Stimulated activated naive CD8-positive, alpha-beta T cell treated with anti-CD3 and anti-CD28 coated beads, Interleukin-15, Interleukin-2, amounts not matched to agents 100 U/mL and 50 U/mL, for 24 hours (primary cell): ENCODE measurements around the gene HOXB2.

Source experiments
- ATAC-seq: fragments of 150-1000 bp; cut with Tn5 transposase; one replicate; pipeline ENCODE4 v1.10.0; 2021
- DNase-seq: peaks from one replicate; pipeline ENCODE4 v3.0.0; 2021

HOXB2 gene

GRCh38 chr17:48552466-48553189, 7.7 kb upstream of the HOXB2 start:
- ATAC-seq (no peak), DNase-seq (no peak)

DNA sequence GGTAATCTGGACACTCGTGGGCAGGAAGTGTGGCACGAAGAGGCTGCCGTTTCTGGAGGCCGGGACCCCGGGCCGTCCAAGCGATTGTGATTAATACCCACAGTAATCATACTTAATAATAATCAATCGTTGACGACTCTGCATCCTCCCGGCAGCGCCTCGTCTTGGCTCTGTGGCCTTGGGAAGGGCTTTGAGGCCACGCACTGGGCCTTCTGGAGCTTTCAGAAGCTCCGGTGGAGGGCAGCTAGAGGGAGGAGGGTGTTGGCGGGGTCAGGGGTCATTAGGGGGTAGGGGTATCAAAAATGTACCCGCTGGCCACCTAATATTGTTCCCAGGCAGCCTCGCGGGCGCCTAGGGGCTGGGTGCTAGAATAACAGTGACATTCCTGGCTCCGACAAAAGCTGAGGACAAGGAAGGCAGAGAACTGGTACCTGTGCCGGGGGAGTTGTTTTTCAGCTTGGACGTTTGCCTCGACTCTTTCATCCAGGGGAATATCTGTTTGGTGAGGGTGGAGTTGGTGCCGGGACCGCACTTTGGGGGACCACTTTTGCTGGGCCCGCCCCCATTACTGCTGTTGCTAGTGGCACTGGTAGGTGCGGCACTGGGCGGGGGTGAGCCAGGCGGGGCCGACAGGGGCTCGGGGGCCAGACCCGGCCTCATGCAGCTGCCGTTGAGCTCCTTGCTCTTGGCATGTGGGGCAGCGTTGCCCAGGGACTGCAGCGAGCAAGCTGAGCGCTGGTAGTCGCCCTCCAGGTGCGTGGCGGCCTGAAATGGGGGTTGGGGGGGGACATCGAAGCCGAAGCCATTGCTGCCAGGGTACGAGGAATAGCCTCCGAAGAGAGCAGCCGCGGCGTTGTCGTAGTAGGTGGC, 6.9 kb upstream of the HOXB2 start:
- no peak for DNase-seq
- no peak for ATAC-seq

DNA sequence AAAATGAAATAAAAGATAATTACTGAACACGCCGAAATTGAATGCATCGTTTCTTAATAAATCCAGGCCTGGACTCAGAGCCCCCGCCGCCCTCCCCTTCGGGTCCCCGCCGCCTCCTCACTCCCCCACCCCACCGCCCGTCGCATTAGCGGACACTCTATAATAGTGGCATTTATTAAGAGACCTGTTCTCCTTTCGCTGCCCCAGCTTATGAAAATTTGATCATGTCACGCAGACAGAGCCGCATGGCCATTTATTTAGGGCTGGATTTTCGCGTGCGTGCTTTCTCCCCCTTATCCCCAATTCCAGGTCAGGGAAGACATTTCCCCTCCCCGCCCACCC, 6.3 kb upstream of the HOXB2 start:
- ATAC-seq = no peak
- DNase-seq = no peak

GRCh38 chr17:48550502-48551213, 5.7 kb upstream of the HOXB2 start:
- DNase-seq (no peak), ATAC-seq (no peak)

DNA sequence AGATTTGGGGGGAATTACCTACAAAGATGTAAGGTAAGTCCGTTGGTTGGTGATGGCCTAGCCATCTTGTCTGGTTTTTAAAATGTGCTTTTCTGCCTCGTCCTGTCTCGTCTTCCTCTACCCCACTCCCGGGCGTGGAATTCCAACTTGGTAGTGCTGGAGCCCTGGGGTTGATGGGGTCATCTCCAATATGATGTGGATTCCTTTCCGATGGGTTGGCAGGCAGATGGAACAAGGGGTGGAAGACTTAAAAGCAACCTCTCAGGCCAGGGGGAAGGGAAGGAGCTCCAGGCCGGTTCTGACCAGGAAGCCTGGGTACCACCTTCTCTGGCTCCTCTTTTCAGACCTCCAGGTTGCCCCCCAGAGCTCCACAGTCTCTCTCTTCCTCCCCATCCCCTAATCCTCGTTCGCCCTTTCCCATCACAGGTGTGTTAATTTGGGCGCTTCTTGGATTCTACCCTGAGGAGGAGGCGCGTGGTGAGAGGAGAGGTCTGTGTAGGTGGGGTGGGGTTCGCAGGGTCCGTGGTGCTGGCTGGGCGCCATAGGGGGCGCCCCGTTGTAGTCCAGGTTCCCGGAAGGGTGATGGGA, 5.1 kb upstream of the HOXB2 start:
- ATAC-seq = no peak
- DNase-seq = no peak

- ATAC-seq (no peak), DNase-seq (no peak)
Measured at GRCh38 chr17:48549281-48549630, 4.3 kb upstream of the HOXB2 start.

DNA sequence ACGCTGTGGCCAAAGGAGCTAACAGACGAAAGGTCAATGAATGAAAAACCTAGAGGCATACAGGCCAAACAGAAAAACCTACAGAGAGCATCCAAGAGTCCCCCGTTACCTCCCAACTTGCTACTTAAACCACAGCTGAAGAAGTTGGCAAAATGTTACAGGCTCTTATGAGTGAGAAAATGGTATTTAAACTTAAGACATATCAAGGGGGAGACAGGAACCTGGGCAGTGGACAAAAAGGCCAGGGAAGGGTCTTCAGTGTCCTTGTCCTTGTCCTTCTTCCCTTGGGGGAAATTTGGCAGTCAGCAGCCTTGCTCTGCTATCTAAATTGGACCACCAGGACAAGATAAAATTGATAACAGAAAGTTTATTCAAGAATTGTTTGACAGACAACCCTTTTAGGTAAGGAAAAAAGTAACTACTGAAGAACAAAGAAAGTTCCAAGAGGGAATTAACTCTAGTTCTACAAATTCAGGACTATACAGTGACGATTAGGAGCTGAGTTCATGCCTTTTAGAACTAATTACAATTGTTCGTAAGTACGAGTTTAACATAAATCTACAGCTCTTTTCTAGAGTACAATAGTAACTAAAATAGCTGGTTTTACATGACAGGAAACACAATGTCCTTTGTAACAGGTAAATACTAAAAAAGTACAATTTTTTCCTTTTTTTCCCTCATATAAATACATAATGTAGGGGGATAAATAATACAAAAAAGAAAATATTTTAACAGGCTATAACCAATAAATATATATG, 3.8 kb upstream of the HOXB2 start:
- ATAC-seq (no peak), DNase-seq (no peak)

DNA sequence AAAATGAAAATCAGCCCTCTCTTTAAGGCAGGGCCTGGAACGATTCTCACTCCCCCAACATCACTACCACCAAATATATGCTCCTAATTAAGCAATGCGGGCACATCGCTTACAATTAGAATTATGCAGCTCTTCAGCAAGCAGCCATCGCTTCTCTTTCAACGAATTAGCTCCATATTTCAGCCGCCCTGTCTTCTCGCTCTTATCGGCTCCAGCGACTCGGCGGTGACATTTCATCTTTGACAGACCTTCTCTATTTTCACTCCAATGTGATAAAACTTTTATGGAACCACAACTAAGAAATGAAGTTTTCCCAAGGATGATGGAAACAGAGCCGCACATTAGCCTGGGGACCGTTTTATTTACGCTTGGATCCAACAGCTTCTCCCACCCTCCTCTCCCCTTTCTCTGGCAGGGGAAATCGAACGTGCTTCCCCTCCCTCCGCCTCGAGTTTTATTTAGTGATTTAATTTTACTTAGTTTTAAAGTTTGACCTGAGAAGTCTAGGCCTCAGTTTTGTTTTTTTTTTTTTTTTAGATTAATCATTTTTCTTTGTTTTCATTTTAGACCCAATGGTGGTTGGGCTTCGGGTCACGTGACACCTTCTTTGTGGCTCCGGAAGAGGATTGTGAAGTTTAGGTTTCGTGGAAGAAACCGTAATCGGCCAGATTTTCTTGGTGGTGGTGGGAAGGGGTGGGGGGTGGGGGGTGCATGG, 3.1 kb upstream of the HOXB2 start:
- ATAC-seq (no peak), DNase-seq (peak; percentile 30)

DNA sequence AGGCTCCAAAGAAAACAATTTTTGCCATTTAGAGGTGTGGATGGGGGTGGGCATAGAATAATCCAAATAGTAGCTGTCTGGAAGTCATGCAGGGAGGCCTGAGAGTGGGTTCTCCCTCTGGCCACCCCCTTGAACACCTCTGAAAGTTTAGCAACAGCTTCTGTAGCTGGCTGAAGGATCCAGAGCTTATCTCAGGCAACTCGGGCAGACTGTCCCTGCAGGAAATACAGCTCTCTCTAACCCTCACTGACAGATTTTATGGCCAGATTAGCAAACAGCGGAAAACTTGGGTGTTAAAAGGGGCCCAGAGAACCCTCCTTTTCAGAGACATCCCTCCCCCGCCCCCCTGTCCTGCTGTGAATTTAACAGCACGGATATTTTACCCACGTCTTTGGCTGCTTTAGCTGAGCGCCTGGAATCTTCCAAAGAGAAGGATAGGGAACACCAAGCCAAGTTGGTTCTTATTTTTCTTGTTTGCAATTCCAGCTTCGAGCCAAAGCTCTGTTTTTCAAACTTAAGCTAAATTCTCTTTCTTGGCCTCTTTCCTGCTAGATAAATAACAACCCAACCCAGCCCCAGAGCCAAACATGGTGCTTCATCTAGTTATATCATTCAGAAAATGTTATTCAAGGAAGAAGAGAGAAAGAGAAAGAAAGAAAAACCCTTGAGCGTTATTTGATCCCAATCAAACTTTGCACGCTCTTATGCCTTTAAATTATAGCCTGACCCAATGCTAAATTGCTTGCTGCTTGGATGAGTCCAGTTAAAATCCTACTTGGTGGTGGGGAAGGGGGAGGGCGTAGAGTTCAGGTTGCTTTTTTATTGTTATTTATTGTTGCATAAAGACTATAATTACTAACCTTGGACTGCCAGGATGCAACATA, 2.3 kb upstream of the HOXB2 start:
- ATAC-seq = no peak
- no peak for DNase-seq

GRCh38 chr17:48546137-48546923, 1.4 kb upstream of the HOXB2 start:
- no peak for DNase-seq
- ATAC-seq = no peak

GRCh38 chr17:48545539-48545938, 630 bp upstream of the HOXB2 start:
- DNase-seq (no peak), ATAC-seq (no peak)

- ATAC-seq (no peak), DNase-seq (peak; percentile 63)
Measured at GRCh38 chr17:48544349-48545021, 424 bp downstream of the HOXB2 start.

- ATAC-seq (peak; percentile 37), DNase-seq (peak; percentile 55)
Measured at GRCh38 chr17:48543854-48544348, 1.0 kb downstream of the HOXB2 start.

DNA sequence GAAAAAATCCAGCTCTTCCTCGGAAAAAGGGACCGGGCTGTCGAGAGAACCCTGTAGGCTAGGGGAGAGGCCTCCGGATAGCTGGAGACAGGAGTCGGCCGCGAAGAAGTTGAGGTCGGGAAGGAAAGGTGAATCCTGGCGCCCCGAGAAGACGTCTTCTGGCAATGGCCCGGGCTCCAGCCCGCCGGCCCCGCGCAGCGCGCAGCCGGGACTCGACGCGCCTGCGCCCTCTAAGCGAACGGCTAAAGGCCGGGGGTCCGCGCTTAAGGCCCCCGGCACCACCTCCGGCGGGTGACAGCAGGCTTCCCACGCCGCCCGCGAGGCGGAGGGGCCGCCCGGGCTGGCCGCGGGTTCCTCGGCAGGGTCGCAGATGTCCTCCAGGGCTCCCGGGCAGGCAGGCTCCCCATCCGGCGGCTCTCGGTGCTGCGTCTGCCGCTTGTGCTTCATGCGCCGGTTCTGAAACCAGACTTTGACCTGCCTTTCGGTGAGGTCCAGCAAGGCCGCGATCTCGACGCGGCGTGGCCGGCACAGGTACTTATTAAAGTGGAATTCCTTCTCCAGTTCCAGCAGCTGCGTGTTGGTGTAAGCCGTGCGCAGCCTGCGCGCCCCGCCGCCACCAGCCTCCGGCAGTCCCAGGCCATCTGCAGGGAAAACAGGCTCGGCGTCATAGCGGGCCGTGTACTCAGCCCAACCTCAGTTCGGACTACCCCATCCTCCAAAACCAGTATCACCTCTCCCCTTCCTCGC, 1.6 kb downstream of the HOXB2 start:
- ATAC-seq (peak; percentile 58), DNase-seq (peak; percentile 63)

GRCh38 chr17:48542698-48543106, 2.2 kb downstream of the HOXB2 start:
- ATAC-seq = no peak
- DNase-seq = no peak

DNA sequence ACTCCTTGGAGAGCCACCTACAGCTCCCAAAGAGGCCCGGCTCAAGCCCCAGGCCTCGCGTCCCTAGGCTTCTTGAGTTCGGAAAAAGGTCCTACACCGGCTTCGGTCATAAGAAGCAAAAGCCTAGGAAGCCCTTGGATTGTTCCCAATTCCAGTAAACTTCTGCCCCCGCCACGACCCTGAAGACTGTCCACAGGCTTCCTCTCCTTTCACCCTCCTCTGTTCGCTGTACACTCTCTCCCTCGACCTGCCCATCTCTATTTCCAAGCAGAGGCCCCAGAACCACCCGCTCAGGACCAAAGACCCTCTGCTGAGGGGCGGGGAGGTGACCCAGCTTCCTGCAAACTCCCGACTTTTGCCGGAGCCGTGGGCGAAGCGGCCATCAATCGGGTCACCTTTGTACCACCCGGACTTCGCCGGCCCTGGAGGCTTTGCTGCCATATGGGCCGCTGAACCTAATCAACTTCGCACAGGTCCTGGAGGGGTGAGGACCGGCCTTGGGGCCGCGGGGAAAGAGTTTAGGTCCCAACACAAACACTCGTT, 2.7 kb downstream of the HOXB2 start:
- DNase-seq = peak; percentile 35
- no peak for ATAC-seq

DNA sequence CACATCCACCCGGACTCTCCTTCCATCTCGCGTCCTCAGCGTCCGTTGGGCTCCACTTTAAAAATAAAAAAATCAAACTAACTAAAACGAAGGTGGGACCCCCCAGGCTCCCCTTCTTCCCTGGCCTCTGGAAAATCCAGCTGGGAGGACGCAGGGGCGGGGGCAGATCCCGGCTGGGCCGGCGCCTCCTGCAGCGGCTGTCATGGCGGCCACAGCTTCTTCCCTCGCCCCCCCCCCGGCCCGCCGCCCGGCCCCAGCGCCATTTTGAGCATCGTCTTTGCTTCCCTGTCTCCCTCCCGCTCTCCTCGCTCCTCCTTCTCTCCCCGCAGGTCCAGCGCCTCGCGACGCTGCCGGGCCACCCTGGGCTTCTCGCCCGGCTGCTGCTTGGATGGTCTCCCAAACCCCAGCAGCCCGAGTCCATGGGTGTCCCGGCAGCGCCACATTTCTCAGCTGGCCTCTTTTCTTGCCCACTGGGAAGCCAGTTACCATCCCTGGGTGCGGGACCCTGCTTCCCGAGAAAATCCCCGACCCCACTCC, 3.3 kb downstream of the HOXB2 start:
- peak; percentile 53 for DNase-seq
- ATAC-seq = no peak
